ENCODE results near the gene GPC3. TPM values are rescaled to one million over a fixed set of nuclear protein-coding genes. Genes with fewer than 3 reads are reported as not detected.
"Not testable (repeated sequence)": the region's sequence is repeated elsewhere in the genome, so short reads cannot be mapped to it uniquely, and the experiment has no call there.

The GPC3 gene
- total and polyA plus RNA-seq, 4 donors = 70.5 to 109 (median 76.3) TPM

- Histone ChIP-seq H3K27ac (ENCODE audit: low read depth, low read length) (no peak overlapping the region), H3K27me3 (ENCODE audit: control insufficient read depth, insufficient read depth, low read length) (no peaks in the 10 kb centered on the region), H3K4me1 (ENCODE audit: control insufficient read depth, insufficient read depth, low read length) (no peaks in the 10 kb centered on the region), H3K9me3 (ENCODE audit: control insufficient read depth, insufficient read depth, low read length) (no peaks in the 10 kb centered on the region), H3K36me3 (ENCODE audit: control insufficient read depth, insufficient read depth, low read length) (no peaks in the 10 kb centered on the region), H3K4me3 (ENCODE audit: low read depth, low read length) (no peak overlapping the region)
- no peak for DNase-seq (ENCODE audit: low read depth in 4 of 6, low spot score in 6 of 6)
- no CpG with 5 or more reads among the region's 1 CpG for WGBS (ENCODE audit: insufficient coverage)
Measured at GRCh38 chrX:133746593-133746992, 238.8 kb downstream of the GPC3 start.

GRCh38 chrX:133745349-133745748 is 240.0 kb downstream of the GPC3 start:
- Histone ChIP-seq H3K4me1 (ENCODE audit: control insufficient read depth, insufficient read depth, low read length) (no peaks in the 10 kb centered on the region), H3K36me3 (ENCODE audit: control insufficient read depth, insufficient read depth, low read length) (no peaks in the 10 kb centered on the region), H3K9me3 (ENCODE audit: control insufficient read depth, insufficient read depth, low read length) (no peaks in the 10 kb centered on the region), H3K27me3 (ENCODE audit: control insufficient read depth, insufficient read depth, low read length) (no peaks in the 10 kb centered on the region), H3K27ac (ENCODE audit: low read depth, low read length) (no peak overlapping the region), H3K4me3 (ENCODE audit: low read depth, low read length) (no peak overlapping the region)
- DNase-seq (ENCODE audit: low read depth in 4 of 6, low spot score in 6 of 6) = peak in 2 of 6 donors; percentile 5 to 12

DNA sequence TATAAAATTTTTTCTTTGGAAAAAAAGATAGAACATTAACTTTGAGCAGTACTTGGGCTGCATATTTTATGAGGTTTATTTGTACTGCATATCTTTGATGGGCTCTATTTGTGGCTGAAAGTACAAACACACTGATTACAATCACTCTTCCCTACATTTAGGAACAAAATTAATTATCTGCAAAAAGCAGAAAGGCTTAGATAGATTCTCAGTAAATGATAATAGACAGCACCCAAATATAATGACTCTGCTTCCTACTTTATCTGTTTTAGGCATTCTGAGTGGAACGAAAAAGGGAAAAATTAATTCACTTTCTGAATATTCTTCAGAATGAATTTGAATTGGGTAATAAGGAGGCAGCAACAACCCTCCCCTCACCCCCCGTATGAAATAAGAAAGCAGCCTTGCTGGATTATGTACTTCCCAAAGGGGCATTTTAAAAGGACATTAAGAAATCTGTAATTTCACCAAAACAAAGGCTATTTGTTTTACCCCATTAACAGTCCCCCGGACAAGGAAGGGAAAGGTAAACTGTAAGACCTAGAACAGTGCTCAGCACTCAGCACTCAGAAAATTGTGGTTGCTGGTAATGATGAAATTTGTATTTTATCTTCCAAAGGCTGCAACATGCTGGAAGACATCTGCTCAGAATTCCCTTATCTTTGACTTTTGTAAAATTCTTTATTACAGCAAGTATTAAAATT is 242.6 kb downstream of the GPC3 start:
- no CpG with 5 or more reads among the region's 3 CpGs for WGBS (ENCODE audit: insufficient coverage)
- no peak overlapping the region for H3K4me3 ChIP-seq (ENCODE audit: low read depth, low read length)
- DNase-seq (ENCODE audit: low read depth in 4 of 6, low spot score in 6 of 6) = no peak
- no peaks in the 10 kb centered on the region for H3K36me3 ChIP-seq (ENCODE audit: control insufficient read depth, insufficient read depth, low read length)
- no peaks in the 10 kb centered on the region for H3K27me3 ChIP-seq (ENCODE audit: control insufficient read depth, insufficient read depth, low read length)
- H3K27ac ChIP-seq (ENCODE audit: low read depth, low read length) = no peak overlapping the region
- no peaks in the 10 kb centered on the region for H3K4me1 ChIP-seq (ENCODE audit: control insufficient read depth, insufficient read depth, low read length)
- no peaks in the 10 kb centered on the region for H3K9me3 ChIP-seq (ENCODE audit: control insufficient read depth, insufficient read depth, low read length)

DNA sequence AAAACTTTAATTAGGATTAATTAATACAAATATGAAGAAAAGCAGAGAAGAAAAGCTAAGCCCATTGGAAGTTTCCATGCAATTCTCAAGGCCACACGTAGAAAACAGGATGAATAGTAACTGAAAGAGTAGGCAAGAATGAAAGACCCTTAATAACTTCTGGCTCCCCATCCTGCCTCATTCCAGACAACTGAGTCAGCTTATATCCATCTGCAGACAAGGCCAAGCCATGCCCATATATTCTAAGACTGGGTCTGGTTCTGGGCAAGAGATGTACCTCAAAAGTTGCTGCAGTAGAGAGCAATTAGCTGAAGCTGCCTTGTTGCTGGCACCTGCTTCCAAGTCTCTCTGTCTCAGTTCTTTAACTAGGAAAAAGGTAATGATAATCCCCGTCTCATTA is 244.1 kb downstream of the GPC3 start:
- H3K4me3 ChIP-seq (ENCODE audit: low read depth, low read length) = no peak overlapping the region
- no peak for DNase-seq (ENCODE audit: low read depth in 4 of 6, low spot score in 6 of 6)
- no peaks in the 10 kb centered on the region for H3K9me3 ChIP-seq (ENCODE audit: control insufficient read depth, insufficient read depth, low read length)
- whole genome bisulfite sequencing (ENCODE audit: insufficient coverage) = no CpG with 5 or more reads among the region's 2 CpGs
- H3K36me3 ChIP-seq (ENCODE audit: control insufficient read depth, insufficient read depth, low read length) = no peaks in the 10 kb centered on the region
- no peaks in the 10 kb centered on the region for H3K27me3 ChIP-seq (ENCODE audit: control insufficient read depth, insufficient read depth, low read length)
- no peak overlapping the region for H3K27ac ChIP-seq (ENCODE audit: low read depth, low read length)
- H3K4me1 ChIP-seq (ENCODE audit: control insufficient read depth, insufficient read depth, low read length) = no peaks in the 10 kb centered on the region

GRCh38 chrX:133726642-133727041 is 258.8 kb downstream of the GPC3 start:
- WGBS (ENCODE audit: insufficient coverage) = 56% methylated on average over 2 of the region's 2 CpGs
- Histone ChIP-seq H3K27ac (ENCODE audit: low read depth, low read length) (no peak overlapping the region), H3K27me3 (ENCODE audit: control insufficient read depth, insufficient read depth, low read length) (peaks cover 9% of the 10 kb centered on the region)

DNA sequence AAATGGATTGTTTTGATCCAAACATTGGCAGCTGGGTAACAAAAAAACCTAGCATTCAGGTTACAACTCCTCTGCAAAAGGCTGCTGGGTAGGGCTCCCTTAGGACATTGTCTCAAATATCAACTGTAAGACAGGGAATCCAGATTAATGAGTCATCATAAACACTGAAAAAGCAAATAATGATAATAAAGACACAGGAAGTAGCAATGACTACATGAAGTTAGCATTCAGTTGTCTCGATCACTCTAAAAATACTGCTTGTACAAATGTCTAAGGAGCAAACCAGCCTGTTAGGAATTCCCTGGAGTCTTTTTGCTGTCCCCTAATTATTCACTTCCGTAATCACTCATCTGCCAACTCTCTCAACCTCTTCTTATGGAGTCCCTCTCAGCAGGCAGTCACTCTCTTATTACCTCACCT is 259.2 kb downstream of the GPC3 start:
- Histone ChIP-seq H3K27me3 (ENCODE audit: control insufficient read depth, insufficient read depth, low read length) (peaks cover 9% of the 10 kb centered on the region), H3K36me3 (ENCODE audit: control insufficient read depth, insufficient read depth, low read length) (no peaks in the 10 kb centered on the region), H3K4me1 (ENCODE audit: control insufficient read depth, insufficient read depth, low read length) (no peaks in the 10 kb centered on the region), H3K27ac (ENCODE audit: low read depth, low read length) (no peak overlapping the region), H3K9me3 (ENCODE audit: control insufficient read depth, insufficient read depth, low read length) (no peaks in the 10 kb centered on the region), H3K4me3 (ENCODE audit: low read depth, low read length) (no peak overlapping the region)
- WGBS (ENCODE audit: insufficient coverage) = 50% methylated on average over 2 of the region's 2 CpGs
- DNase-seq (ENCODE audit: low read depth in 4 of 6, low spot score in 6 of 6) = no peak

More at GRCh38 chrX:133726642-133727041, 258.8 kb downstream of the GPC3 start:
- Histone ChIP-seq H3K36me3 (ENCODE audit: control insufficient read depth, insufficient read depth, low read length) (no peaks in the 10 kb centered on the region), H3K4me1 (ENCODE audit: control insufficient read depth, insufficient read depth, low read length) (no peaks in the 10 kb centered on the region), H3K9me3 (ENCODE audit: control insufficient read depth, insufficient read depth, low read length) (no peaks in the 10 kb centered on the region), H3K4me3 (ENCODE audit: low read depth, low read length) (no peak overlapping the region)
- DNase-seq (ENCODE audit: low read depth in 4 of 6, low spot score in 6 of 6) = no peak

GRCh38 chrX:133723930-133724329 is 261.5 kb downstream of the GPC3 start:
- Histone ChIP-seq H3K27me3 (ENCODE audit: control insufficient read depth, insufficient read depth, low read length) (peaks cover 9% of the 10 kb centered on the region), H3K9me3 (ENCODE audit: control insufficient read depth, insufficient read depth, low read length) (no peaks in the 10 kb centered on the region), H3K27ac (ENCODE audit: low read depth, low read length) (no peak overlapping the region), H3K4me1 (ENCODE audit: control insufficient read depth, insufficient read depth, low read length) (no peaks in the 10 kb centered on the region), H3K36me3 (ENCODE audit: control insufficient read depth, insufficient read depth, low read length) (no peaks in the 10 kb centered on the region), H3K4me3 (ENCODE audit: low read depth, low read length) (no peak overlapping the region)
- WGBS (ENCODE audit: insufficient coverage) = 67% methylated on average over 1 of the region's 4 CpGs
- no peak for DNase-seq (ENCODE audit: low read depth in 4 of 6, low spot score in 6 of 6)

GRCh38 chrX:133722756-133723155 is 262.6 kb downstream of the GPC3 start:
- Histone ChIP-seq H3K27ac (ENCODE audit: low read depth, low read length) (no peak overlapping the region), H3K4me3 (ENCODE audit: low read depth, low read length) (no peak overlapping the region), H3K27me3 (ENCODE audit: control insufficient read depth, insufficient read depth, low read length) (peaks cover 9% of the 10 kb centered on the region), H3K9me3 (ENCODE audit: control insufficient read depth, insufficient read depth, low read length) (no peaks in the 10 kb centered on the region), H3K4me1 (ENCODE audit: control insufficient read depth, insufficient read depth, low read length) (no peaks in the 10 kb centered on the region), H3K36me3 (ENCODE audit: control insufficient read depth, insufficient read depth, low read length) (no peaks in the 10 kb centered on the region)
- DNase-seq (ENCODE audit: low read depth in 4 of 6, low spot score in 6 of 6) = no peak
- WGBS (ENCODE audit: insufficient coverage) = 66% methylated on average over 3 of the region's 4 CpGs

GRCh38 chrX:133720269-133720668 is 265.1 kb downstream of the GPC3 start:
- 100% methylated on average over 1 of the region's 3 CpGs for WGBS (ENCODE audit: insufficient coverage)
- H3K4me1 ChIP-seq (ENCODE audit: control insufficient read depth, insufficient read depth, low read length); H3K27me3 ChIP-seq (ENCODE audit: control insufficient read depth, insufficient read depth, low read length); H3K27ac ChIP-seq (ENCODE audit: low read depth, low read length); DNase-seq (ENCODE audit: low read depth in 4 of 6, low spot score in 6 of 6); H3K9me3 ChIP-seq (ENCODE audit: control insufficient read depth, insufficient read depth, low read length); H3K36me3 ChIP-seq (ENCODE audit: control insufficient read depth, insufficient read depth, low read length); H3K4me3 ChIP-seq (ENCODE audit: low read depth, low read length): not testable (repeated sequence)

DNA sequence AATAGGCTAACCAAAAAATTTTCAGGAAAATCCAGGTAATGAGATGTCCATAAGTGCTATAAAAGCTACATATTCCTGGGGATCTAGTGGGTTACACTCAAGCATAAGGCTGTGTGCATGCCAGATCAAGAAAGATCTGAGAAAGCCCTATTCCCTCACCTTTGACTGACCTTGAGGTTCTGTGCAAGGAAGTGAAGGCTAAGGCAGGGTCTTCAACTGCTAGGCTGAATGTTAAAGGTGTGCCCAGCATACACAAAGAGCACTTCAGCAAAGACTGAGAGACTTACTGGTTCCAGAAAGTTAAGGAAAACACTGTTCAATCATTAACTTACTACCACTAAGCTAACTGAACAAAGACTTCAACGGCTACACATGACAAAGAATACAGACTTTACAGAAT is 269.7 kb downstream of the GPC3 start:
- no peaks in the 10 kb centered on the region for H3K27me3 ChIP-seq (ENCODE audit: control insufficient read depth, insufficient read depth, low read length)
- no CpG with 5 or more reads among the region's 1 CpG for WGBS (ENCODE audit: insufficient coverage)
- no peaks in the 10 kb centered on the region for H3K36me3 ChIP-seq (ENCODE audit: control insufficient read depth, insufficient read depth, low read length)
- no peak for DNase-seq (ENCODE audit: low read depth in 4 of 6, low spot score in 6 of 6)
- H3K9me3 ChIP-seq (ENCODE audit: control insufficient read depth, insufficient read depth, low read length) = no peaks in the 10 kb centered on the region
- no peak overlapping the region for H3K27ac ChIP-seq (ENCODE audit: low read depth, low read length)
- no peak overlapping the region for H3K4me3 ChIP-seq (ENCODE audit: low read depth, low read length)
- no peaks in the 10 kb centered on the region for H3K4me1 ChIP-seq (ENCODE audit: control insufficient read depth, insufficient read depth, low read length)

All from spinal cord (tissue), 10 donors.